HG03039 (cell line): ENCODE results near the gene MLPH.

Source experiments
- ATAC-seq: cut with Tn5 transposase; IDR thresholded peaks from one replicate; pipeline ENCODE4 v1.9.1; 2021; ENCODE audit warnings: mild to moderate bottlenecking, moderate library complexity; ENCODE audit not compliant: unreplicated experiment

Gene MLPH

DNA sequence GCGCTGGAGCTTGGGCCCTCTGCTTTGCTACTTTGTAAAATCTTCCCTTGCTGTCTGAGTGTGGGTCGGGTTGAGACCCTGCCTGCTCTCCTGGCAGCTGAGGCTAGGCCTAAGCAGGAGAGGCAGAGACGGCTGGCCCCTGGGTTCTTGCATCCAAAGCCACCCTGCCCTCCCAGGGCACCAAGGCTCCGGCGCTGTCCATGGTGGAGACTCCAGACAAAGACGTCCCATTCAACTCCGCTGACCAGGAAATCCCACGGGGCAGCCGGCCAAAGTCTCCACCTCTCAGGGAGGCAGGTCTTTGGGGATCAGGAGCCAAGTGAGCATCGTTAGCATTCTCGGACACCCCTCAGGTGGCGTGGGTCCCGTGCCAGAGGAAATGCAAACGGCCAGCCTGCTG, 76.8 kb downstream of the MLPH start:
- ATAC-seq: no peak

DNA sequence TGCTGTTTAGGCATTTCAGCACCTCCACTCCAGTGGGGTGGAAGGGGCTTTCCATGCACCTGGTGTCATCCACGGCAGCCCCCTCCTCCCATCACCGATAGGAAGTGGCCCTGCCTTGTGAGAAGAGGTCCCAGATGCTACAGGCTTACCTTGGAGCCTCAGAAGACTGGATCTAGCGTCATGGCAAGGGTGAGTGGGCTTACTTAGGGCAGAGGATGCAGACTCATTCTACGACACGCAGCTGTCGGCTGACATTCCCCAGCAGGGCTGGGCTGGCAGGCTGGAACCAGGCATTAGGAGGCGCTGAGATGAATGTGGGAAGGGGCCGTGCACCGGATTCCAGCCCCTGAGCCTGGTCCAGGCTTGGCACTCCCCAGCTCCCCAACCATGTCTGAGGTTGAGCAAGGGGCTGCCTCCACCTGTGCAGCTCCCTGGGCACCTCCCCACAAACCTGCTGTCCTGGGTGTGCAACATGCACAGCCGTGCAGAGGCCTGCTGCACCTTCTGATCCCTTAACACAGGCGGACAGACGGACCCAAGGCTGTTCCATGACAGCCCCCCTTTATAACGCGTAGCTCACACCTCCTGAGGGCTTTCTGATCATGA, 77.6 kb downstream of the MLPH start:
- no peak for ATAC-seq

DNA sequence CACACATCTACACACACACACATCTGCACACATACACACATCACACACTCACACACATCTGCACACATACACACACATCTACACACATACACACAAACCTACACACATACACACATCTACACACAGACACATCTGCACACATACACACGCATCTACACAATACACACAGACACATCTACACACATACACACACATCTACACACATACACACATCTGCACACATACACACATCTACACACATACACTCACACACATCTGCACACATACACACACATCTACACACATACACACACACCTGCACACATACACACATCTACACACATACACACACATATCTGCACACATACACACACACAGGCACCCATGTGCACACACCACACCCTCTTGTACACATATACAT, 78.9 kb downstream of the MLPH start:
- no peak for ATAC-seq

DNA sequence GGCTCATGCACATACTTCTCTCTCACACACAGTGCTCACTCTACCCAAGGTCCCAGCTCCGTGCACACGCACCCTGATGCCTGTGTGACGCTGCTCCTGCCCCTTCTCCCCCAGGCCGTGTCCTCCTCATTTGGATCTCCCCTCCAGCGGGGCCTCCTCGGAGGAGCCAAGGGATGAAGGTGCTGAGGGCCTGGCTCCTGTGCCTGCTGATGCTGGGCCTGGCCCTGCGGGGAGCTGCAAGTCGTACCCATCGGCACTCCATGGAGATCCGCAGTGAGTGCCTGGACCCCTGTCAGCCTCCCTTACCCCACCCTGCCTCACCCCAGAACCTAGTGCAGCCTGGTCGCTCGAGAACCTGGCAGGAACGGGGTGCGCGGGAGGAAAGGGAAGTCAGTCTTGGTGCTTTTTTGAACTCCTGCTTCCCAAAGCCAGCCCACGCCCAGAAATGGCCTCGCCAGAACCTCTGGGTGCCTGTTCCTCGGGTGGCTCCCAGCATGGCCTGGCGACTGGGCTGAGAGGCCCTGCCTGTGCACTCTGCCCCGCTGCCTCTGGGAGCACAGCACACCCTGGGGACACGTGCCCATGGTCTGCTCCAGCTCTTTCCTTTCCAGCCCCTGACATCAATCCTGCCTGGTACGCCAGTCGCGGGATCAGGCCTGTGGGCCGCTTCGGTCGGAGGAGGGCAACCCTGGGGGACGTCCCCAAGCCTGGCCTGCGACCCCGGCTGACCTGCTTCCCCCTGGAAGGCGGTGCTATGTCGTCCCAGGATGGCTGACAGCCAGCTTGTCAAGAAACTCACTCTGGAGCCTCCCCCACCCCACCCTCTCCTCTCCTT, 79.6 kb downstream of the MLPH start, which contains the start of gene PRLH:
TSS of gene PRLH (plus strand) at position 174 of the 835 bp plus-strand sequence. CDS start at position 174, 0 bp downstream.
- ATAC-seq: no peak

DNA sequence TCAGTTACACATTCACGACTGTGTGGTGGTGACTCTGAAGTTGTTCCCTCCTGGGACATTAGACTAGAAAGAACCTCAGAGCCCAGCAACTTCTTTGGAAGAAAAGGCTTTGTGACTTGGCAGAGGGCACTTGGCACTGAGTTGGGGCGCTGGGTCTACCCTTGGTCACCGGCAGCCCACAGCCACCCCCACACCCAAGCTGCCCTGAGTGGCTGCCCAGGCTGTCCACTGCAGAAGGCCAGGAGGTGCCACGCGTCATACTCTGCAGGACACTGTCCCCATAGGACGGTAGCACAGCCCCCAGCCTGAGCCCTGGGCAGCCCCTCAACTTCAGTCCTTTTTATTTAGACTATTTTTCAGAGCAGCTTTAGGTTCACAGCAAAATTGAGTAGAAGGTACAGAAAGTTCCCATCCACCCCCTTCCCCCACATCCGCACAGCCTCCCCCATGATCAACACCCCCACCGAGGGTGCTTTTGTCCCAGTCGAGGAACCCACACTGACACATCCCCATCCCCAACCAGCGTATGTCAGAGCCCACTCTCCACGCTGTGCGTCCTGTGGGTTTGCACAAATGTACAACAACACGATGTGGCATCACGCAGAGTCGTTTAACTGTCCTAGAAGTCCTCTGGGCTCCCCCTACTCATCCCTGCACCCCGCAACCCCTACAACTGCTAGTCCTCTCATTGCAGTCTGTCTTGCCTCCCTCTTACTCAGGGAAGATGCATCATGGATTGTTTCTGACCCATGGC, 80.4 kb downstream of the MLPH start:
- no peak for ATAC-seq

DNA sequence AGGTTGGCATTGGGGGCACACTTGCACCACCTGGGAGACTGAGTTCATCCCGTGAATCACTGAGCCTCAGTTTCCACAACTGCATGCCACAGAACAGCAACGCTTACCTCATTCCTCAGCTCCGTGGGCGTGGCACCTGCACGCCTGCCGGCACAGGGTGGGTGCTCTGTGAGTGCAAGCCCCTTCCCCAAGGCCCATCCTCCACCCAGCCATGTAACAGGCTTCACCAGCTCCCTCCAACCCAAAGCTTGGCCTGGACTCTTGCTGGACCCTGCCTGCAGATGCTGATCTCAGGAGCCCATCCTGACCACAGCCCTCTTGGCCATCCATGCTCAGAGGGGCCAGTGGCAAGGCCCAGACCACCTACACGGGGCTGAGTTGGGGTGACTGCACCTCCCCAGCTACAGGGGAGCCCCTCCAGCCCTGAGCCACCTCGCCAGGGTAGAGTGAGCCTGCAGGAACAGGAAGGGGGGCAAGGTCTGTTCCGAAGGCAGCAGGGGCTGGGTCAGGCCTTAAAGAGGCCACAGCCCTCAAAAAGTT, 81.1 kb downstream of the MLPH start:
- no peak for ATAC-seq

DNA sequence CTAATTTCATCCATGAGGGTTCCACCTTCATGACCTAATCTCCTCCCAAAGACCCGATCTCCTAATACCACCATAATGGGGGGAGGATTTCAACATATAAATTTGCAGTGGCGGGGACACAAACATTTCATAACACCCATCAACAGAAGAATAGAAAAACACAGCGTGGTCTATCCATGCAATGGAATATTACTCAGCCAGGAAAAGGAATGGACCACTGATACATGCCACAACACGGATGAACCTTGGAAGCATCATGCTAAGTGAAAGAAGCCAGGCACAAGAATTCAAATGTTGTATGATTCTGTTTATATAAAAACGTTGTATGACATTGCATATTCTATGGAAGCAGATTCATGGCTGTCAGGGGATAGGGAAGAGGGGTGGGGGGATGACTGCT, 82.0 kb downstream of the MLPH start:
- ATAC-seq: no peak

DNA sequence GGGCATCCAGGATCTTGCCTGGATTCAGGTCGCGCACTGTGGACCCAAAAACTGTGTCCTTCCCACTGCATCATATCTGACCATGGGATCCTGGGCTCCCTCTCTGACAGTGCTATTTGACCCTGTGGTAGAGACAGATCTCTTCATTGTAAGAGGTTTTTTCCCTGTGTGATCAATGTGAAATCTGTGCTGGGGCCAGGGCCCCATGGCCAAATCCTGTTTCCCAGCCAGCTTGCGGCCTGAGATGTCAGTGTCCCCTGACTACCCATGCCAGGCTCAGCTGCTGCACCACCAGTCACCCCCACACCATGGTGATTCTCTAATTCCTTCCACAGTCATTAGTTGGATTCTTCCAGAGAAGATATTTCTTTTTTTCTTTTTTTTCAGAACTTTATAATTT, 82.8 kb downstream of the MLPH start:
- no peak for ATAC-seq

DNA sequence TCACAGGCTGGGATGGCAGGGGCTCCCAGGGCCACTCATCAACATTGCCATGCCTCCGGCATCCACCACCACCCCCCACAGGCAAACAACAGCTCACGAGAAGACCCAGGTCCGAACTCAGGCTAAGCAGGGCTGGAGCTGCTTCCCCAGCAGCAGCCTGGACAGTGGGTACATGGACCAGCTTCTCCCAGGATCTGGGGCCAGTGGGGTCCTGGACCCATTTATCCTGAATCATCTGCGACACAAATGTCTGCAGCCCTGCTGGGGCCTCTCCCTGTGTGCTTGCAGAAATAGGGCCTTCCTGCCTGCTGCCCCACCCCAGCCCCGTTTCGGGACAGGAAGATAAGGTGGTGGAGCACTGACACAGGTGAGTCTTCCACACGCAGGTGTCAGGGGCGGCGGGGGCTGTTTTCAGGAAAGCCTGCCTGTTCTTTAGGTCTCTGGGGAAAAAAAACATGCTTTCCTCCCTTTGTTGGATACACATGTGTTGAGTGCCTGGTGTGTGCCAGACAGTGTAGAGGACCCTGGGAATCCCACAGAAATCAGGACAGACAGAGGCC, 83.8 kb downstream of the MLPH start:
- no peak for ATAC-seq

DNA sequence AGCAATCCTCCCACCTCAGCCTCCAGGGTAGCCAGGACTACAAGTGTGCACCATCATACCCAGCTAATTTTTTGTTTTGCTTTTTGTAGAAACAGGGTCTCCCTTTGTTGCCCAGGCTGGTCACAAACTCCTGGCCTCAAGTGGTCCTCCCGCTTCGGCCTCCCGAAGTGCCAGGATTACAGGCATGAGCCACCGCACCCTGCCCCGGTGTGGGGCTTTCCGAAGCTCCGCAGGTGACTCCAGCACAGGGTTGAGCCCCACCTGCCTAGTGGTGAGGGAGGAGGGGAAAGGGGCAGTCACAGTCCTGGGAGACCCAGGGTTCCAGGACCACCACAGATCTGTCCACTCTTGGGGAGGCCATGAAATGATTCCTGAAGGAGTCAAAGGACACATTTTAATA, 84.5 kb downstream of the MLPH start:
- no peak for ATAC-seq

DNA sequence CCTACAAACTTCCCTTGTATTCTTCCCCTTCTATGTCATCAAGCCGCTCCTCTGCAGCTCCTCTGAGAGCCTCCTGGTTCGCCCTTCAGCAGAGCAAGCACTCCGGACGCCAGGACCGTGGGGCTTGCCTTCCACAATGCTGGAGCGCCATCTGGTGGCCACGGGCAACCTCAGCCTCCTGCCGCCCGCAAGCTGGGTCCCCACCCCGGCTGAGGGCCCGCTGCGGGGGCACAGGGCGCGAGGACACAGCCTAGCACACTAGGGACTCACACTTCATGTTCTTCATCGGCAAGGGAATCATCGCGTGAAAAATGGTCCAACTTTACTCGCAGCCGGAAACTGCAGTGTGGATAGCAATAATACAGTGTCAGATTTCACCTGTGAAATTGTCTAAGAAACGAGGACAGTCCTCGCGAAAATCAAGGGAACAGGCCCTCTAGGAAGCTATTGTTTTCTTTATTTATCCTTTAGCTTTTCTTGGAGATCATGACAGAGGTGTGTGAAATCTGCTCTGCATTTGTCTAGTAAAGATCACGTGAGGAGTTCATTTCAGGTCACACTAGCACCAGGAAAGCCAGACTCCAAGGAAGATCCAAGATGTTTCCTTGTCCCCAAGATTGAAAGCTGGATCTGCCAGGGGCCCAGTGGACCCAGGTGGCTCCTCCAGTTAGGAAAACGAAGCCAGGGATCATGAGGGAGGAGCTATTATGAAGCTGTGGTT, 85.1 kb downstream of the MLPH start:
- ATAC-seq: peak; percentile 63

DNA sequence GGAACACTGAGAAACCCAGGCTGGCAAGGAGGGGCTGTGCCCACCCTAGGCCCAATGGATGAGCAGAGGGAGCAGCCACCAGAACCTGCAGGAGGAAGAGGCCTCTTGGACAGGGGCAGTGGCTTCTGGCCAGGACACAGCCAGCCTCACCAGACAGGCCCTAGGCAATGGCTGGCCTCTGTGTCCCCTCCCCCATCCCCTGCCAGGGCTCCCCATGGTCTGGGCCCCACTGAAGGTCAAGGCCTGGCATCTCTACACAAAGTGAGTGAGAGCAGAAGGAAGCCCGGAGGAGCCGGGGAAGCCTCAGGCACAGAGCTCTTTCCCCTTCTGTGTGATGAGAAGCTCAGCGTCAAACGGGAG, 85.7 kb downstream of the MLPH start:
- no peak for ATAC-seq

DNA sequence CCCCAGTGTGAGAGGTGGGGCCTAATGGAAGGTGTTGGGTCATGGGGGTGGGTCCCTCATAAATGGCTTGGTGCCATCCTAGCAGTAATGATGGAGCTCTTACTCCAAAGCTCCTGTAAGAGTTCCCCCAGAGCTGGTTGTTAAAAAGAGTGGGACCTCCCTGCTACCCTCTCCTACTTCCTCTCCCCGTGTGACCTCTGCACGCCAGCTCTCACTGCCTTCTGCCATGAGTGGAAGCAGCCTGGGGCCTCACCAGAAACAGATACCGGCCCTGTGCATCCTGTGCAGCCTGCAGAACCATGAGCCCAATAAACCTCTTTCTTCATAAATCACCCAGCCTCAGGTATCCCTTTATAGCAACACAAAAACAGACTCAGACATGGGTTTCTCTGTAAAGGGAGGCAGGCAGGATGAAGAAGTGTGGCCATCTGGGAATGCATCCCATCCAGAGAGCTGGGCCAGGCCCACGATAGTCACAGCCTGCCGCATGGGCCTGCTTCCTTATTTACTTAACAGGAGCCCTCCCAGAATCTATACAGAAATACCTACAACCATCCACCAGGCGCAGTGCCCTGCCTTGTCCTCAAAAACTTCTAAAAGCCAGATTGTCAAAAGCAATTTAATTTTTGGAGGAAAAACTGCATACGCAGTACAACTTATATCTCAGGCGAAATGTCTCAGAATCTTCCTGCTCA, 86.8 kb downstream of the MLPH start:
- ATAC-seq: no peak

DNA sequence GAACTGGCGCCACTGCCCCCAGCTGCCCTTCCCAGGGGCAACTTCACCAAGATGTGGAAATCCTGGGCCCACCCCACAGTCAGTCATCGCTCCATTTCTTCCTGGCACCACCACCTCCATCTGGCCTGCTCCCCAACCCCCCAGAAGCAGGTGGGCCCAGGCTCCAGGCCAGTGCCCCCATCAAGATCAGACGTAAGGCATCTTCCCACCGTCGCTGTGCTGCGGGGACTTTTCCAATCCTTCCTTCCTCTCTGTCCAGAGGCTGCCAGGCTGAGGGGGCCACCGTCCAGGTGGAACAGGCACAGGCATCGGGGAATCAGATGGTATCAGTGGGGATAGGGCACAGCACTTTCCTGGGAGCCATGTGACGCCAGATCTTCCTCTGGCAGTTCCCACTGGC, 87.4 kb downstream of the MLPH start:
- no peak for ATAC-seq

DNA sequence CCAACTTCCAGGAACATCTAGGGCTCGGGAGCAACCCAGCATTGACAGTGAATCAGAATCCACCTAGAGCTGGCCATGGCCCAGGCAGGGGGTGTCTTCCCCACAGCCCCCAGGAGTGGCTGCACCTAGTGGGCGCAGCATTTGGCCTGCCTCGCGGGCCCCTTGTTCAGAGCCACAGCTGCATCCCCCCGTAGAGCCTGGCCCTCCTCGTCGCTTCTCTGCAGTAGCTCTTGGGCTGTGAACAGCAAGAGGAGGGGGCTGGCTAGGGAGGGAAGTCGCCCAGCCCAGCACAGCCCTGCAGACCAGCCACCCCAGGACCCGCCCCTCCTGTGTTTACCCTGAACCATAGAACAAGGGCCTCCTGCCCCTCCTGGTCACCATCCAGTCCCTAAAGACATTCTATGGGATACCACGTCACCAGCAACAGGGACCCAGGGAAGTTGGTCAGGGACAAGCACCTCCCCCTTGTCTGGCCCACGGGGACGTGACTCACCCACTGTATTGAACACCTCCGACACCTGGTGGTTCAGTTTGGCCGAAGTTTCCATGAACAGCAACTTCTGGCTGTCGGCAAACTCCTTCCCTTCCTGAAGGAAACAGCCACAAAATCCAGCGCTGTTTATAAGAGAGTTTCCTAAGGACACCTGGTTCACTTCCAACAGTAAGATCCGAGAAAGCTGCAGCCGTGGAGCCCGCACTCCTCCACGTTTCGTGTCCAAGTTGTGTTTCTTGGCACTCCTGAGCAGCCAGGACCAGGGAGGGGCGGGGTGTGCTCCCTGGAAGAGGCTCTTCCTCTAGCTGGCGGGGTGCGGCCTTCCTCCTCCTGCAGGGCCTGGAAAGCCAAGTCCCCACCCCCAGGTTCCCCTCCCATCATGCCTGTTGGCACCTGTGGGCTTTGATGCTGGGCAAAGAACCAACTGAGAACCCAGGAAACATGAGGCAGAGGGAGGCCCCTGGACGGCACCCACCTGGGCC, 88.1 kb downstream of the MLPH start:
- ATAC-seq: no peak

DNA sequence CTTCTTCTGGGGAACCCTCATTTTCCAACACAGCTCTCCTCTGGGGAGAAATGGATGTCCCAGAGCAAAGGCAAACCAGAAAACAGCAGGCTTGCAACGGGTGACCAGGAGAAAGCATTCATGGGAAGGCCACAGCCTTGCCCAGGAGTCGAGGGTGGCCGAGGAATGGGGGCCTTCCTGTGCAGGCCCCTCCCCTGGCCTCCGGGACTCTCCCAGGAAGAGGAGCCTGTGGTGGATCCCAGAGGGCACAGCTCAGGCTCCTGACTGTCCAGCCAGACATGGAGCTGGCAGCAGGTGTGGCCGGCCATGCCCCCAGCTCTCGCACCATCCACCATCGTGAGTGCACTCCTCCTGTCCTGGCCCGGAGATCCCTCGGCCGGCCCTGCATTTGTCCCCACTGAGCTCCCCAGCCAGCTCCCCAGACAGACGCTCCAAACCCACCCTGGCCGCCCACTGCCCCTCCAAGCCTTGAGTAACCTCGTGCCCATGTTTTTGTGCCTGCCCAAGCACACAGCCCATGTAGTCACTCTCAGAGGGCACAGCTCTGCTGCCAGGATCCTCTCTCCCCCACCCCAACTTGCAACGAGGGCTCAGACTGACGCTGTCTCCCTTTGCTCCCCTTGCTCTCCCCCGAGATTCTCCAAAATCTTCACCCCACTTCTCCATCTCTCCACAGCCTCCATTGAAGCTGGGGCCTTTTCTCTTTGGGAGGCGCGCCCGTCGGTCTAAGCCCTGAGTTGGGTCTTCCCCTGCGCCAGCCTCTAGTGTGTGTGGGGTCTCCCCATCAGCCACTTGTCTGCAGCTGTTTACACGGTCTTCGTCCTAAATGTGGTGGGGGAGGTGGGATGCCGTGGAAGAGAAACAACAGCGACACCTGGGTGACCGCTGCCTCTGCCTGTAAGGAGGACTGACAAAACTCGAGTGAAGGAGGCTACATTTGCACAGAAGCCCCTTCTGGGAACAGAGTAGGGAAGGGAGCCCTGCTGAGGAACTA, 89.1 kb downstream of the MLPH start:
- ATAC-seq: no peak

DNA sequence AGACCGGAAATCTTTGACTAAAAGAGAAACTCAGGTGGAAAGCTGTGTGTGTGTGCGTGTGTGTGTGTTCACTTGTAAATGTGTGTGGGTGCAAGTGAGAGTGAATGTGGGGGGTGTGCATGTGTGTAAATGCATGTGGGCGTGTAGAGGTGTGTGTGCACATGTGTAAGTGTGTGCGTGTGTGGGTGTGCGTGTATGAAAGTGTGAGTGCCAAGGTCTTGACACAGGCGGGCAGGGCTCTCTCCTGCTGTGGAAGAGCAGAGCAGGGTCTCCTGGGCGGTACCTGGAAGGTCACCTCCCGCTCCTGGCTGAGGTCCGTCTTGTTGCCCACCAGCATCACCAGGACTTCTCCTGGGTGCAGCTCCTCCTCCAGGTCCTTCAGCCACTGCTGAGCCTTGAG, 89.9 kb downstream of the MLPH start:
- ATAC-seq: no peak

DNA sequence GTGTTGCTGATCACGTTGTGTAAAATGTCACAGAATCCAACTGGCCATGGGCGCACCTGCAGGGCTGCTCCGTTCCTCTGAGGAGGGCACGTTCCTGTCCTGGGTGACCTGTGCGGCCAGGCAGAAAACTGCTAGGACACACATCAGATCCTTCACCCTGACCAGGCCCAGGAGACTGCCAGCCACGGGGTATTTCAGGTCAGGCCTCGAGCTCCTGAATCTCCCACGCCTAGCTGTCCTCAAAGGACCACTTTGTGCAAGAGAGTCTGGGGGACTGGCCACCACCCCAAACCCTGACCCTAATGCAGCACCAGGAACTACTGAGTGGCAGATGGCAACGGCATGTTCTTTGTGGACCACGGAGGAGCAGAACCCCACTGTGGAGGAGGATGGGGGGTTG, 90.4 kb downstream of the MLPH start:
- no peak for ATAC-seq
